HG03460 (cell line): ENCODE data around the gene PTGR3.

Source experiments
- ATAC-seq: cut with Tn5 transposase; IDR thresholded peaks from one replicate; pipeline ENCODE4 v1.9.1; 2021; ENCODE audit not compliant: unreplicated experiment

The PTGR3 gene

GRCh38 chr18:75216212-75216910, 7.4 kb upstream of the PTGR3 start:
- no peak for ATAC-seq

DNA sequence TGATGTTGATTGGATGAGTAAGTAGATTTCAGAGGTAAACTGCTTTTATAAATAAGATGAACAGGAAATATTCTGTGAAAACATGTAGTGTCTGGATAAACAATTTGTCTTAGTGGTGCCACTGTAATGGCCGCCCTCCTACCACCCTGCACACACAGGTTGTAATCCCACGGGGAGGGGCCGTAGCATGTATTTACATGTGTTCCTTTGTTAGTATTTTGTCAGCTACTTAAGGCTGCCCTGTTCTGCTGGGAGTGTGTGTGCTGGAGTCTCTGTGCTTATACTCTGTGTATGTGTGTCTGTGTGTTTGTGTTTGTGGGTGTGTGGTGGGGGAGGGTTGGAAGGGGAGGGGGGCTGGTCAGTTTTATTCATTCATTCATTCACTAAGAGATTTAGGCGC, 6.7 kb upstream of the PTGR3 start:
- ATAC-seq: no peak

GRCh38 chr18:75214766-75215510, 6.0 kb upstream of the PTGR3 start:
- ATAC-seq: no peak

GRCh38 chr18:75214332-75214690, 5.4 kb upstream of the PTGR3 start:
- no peak for ATAC-seq

DNA sequence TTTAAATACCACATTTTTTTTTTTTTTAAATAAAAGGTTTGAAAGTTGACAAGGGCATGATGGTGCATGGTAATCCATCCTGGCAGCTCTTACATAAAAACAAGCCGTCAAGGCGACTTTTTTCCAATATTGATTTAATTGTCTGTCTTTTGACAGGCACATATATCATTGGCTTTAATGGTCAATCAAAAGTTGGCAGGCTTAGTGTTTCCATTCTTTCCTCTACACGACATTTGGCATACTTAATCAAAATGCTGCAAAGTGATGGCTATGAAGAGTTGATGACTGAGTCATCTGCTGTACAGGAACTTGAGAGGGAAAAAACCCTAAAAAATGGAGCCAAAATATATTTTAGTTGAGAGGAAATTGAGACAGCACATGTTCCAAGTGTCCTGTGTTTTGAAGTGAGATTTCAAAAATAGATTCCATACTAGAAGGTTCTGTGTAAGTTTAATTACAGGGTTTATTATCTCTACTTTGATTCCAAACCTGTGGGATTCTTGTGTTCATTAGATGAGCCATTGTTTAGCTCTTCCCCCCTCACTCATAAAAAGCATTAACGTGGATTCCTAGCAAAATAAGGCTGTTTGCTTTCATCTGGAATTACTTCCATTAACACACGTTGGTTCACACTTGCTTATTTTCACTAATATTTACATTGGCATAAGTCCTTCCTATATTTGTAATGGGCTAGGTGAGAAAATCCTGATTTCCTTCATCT, 4.8 kb upstream of the PTGR3 start:
- ATAC-seq: no peak

DNA sequence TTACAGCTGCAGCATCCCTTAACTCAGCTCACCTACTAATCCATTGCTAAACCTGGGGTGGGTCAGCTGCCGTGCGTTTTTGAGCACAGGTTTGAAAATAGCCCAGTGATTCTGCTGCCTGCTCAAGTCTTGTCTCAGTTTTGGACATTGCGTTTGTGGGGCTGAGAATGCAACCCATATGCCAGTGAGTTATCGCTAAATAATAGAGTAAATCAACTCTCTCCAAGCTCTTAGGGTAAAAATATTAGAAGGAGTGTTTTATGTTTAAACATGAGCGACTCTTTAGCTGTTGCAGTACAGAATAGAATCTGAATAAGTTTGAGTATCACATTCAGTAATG, 3.8 kb upstream of the PTGR3 start:
- ATAC-seq: no peak

DNA sequence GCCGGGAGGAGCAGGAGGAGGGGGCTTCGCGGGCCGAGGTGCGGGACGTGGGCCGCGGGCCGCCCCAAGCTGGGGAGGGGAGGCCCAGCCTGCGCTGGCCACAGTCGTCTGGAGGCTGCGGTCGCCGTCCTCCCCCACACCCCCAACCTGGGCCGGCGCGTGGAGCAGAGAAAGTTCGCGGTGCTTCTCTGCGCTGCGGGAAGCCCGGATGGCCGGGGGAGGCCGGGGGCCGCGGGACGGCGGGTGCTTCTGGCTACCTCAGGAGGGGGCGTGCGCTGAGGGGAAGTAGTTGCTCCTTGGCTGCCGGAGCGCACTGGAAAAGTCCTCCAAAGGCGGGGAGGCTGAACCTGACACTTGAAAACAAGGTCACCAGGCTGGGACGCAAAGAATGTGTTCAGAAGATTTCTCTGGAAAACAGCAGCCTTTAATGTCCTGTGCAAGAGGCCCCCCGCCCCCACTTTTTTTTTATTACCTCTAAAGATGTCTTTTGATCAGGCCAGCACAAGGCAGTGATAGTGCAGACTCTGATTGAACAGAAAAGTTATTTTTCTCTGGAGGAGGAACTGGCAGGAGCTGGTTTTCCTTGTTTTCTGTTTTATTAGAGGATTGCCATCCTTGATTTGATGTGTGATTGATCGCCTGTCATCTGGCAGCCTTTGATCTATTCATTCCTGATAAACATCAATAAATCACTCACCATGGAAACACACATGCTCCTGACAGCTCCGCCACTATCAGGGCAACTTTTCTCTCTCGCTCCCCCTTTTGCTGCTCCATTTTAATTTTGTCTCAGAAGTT, 3.2 kb upstream of the PTGR3 start:
- no peak for ATAC-seq

DNA sequence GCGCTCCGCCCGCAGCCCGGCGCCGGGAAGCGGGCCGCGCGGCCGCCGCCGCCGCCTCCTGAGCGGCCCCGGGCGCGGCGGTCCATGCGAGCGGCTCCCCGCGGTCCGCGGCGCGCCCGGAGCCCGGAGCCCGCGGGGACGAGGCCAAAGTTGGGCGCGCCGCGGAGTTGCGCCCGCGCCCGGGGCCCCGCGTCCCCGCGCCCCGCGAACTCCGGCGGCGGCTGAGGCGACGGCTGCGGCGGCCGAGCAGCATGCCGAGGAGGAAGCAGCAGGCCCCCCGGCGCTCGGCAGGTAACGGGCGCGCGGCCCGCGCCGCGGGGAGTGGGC, 2.6 kb upstream of the PTGR3 start:
- ATAC-seq: no peak

- ATAC-seq: no peak
These were observed 2.2 kb upstream of the PTGR3 start for GRCh38 chr18:75211002-75211621.

DNA sequence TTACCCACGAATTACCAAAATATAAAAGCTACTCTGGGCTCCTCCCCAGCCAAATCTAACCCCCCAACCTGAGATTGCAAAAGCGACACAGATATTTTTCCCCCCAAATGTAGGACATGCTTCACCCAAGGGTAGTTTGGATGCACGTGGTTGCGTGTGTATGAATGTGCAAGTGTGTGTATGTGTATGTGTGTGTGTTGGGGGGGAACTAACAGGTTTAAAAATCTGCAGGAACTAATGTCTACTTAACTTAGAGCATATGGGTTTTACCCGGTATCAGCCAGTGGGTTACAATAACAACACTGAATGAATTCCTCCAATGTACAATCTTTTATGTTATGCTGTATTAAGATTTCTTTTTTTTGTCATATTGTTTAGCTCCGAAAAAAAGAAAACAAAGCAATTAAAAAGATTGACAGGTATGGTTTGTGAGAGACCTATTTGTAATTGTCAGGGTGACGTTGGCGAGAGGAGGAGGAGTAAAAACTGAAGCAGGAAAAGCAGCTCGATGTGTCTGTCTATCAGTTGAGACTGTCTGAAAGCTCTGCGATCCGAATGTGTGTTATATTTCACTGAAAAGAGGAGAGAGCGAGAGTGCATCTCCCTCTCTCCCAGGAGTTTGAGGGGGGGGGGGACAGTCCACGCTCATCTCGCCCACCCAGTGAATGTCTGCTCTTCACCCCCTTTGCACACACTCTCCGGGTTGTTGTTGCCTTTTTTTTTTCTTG, 1.5 kb upstream of the PTGR3 start, which contains the start of gene TSHZ1:
Gene TSHZ1, plus strand, starts transcription at position 524 of the 728 bp plus-strand sequence. CDS start 1,080 bp downstream, outside the sequence.
- ATAC-seq: peak; percentile 31

GRCh38 chr18:75209951-75210258, 966 bp upstream of the PTGR3 start:
- ATAC-seq: no peak

- peak; percentile 18 for ATAC-seq
These were observed 157 bp downstream of the PTGR3 start for GRCh38 chr18:75208836-75209128.

GRCh38 chr18:75208155-75208835, 644 bp downstream of the PTGR3 start:
- peak; percentile 10 for ATAC-seq

DNA sequence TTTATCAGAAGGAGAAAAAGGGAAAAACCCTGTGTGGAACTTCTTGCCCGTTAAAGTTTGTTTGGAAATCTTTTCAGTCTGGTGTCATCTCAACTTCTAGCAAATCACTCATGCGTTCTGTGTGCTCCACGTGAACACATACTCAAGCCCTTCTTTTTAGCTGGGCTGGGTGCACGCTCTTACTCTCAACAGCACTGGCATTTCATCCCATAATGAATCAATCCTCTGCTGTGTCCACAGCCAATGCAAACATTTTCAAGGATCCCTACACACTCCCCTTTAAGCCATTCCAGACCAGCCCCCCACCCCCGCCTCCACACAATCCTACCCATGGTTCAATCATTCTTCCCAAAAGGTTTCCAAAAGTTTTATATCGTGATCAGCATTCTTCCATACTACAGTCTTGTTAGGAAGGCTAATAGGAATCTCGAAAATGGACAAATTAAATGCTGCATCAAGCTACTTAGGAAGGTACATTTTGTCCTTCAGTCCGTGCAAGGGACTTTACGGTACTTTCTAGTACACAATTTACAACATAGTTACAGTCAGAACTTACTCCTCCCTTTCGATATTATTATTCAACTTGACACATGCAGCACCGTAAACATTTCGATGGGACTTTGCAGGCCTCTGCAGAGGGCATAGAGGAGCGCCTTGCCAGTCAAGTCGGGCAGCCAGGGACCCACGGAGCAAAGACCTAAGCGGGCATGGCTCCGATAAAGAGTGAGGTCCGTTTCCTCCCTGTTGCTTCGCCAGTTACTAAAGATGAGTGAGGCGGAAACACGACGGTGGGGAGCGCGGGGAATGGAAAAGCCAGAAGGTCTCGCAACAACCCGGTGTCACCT, 1.4 kb downstream of the PTGR3 start:
- no peak for ATAC-seq

DNA sequence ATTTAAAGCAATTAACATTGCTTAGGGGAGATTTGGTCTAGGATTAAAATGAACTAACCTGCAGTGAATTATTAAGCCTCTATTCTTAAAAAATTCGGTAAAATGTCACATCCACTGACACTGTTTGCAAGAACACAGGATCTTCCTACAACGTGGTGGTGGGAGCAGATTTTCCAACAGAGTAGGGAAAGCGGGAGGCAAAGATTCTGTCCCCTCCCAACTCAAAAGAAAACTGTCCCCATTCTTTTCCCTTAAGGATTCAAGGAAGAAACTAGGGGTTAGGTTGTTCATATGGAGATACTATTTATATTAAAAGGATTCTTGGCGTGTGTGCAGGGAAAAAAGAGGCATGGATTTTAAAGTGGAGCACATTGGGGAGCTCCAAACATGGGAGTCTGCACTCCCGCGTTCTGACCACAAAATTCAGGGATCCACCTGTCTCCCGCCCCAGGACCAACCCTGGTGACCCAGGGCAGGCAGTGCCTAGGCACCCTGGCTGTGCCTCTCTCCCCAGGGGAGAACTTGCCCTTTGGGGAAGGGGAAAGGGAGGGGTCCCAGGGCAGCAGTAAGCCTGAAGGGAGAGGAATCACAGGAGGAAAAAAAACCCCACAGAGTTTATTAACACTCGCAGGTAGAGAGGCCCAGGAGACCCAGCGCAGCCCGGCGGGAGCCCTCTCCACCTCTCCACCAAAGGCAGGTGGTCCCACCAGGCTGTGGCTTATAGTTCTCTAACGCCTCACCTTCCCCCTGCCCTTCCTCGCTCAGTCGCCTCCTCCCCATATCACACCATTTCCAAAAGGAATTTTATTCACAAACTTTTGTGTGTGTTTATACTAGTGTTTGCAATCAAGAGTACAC, 2.3 kb downstream of the PTGR3 start:
- ATAC-seq: no peak

- no peak for ATAC-seq
These were observed 3.3 kb downstream of the PTGR3 start for GRCh38 chr18:75205514-75206132.

DNA sequence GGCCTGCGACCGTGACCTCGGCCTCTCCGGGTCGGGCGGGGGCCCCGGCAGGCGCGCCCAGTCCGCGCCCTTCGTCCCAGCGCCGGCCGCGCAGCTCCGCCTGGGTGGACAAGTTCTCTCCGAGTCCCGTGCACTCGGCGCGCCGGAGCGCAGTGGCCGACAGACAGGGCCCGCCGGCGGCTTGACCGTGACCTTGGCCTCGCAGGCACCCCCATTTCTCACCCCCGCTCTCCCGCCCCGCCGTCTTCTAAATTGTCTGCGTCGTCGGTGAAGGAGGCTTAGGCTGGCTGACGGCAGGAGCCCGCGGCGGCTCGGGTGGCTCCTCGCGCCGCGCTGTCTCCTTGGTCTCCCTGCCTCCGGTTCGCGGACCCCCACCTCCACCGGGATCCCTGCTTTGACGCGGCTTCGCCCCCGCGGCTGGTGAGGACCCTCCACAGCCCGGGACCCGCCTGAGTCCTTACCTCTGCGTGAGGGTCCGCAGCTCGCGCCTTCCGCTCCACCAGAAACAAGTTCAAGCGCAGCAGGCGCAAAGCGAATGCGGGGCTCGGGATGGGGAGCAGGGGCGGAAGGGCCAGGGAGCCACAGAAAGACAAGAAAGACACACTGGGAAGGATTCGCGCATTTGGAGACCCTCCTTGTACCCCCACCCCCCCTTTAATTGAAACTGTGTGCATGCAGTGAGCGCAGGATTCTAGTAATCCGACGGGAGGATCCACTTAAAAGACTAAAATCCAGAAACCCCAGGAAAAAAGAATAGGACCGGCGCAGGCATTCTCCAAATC, 4.0 kb downstream of the PTGR3 start:
- no peak for ATAC-seq
